UCSD-AML1 (cell line): ENCODE data around the gene DCN.
"Not testable (repeated sequence)": the region's sequence is repeated elsewhere in the genome, so short reads cannot be mapped to it uniquely, and the experiment has no call there.

Experiments used
- DNase-seq: peaks from one replicate; lab custom pipeline; 2025; ENCODE audit not compliant: unreplicated experiment; lab: John Stamatoyannopoulos, UW

Gene DCN

GRCh38 chr12:91182636-91183455, at the start of gene DCN:
TSS of gene DCN (minus strand) at chr12:91182817. CDS start at chr12:91178552, 4,265 bp downstream.
- DNase-seq: no peak

DNA sequence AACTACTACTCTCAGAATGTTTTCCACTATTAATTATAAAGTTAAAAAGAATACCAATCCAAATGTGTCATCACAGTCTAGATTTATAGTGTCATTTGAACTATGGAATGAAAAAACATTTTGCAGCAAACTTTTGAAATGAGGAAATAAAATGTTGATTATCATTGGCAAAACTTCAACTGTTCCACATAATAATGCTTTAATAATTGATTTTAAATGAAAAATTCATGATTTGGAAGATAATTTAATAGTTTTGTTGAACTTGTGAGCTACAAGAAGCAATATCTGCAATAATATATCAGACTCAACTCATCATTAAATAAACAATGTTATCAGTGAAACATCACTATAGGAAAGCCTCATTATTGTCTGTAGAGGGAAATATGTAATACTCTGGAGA, 48.2 kb upstream of the DCN start:
- no peak for DNase-seq

- DNase-seq: no peak
Measured at GRCh38 chr12:91226951-91227350, 44.3 kb upstream of the DCN start.

- no peak for DNase-seq
Measured at GRCh38 chr12:91225316-91225715, 42.7 kb upstream of the DCN start.

- DNase-seq: no peak
Measured at GRCh38 chr12:91224401-91224800, 41.8 kb upstream of the DCN start.

GRCh38 chr12:91222746-91223145, 40.1 kb upstream of the DCN start:
- DNase-seq: no peak

GRCh38 chr12:91219919-91220318, 37.3 kb upstream of the DCN start:
- no peak for DNase-seq

DNA sequence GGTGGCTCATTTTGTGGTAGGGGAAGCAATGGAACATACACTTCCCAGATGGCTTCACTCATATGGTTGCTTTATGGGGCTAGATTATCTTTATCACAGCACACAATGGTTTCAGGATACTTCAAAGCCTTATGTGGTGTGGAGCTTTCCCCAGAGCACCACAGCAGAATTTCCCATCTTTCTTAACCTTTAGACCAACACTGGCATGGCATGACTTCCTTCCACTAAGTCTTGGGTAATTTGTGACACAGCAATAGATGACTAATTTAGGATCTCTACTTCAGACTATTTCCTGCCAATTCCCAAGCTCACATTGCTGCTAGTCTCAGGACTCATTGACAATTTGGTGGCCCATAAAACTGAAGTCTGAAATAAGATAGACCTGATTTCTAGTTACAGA, 36.9 kb upstream of the DCN start:
- no peak for DNase-seq

DNA sequence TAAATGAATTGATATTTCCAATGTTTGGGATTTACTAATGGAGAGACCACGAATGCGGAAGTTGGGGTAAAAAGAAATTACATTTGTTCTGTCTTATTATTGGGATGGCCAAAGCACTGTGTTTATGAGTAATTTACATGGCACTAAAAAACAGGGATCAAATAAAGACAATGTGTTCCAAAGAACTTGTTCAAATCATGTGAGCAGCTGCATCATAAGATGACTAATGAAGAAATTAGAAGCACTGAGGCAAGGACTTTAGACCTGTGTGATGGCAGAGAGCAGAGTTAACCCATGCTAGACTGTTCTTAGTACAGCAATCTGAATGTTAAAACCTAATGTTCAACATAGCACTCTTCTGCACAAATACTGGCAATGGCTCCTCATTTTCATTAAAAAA, 34.3 kb upstream of the DCN start:
- no peak for DNase-seq

- DNase-seq: no peak
Measured at GRCh38 chr12:91215940-91216454, 33.4 kb upstream of the DCN start.

GRCh38 chr12:91211866-91212265, 29.2 kb upstream of the DCN start:
- no peak for DNase-seq

DNA sequence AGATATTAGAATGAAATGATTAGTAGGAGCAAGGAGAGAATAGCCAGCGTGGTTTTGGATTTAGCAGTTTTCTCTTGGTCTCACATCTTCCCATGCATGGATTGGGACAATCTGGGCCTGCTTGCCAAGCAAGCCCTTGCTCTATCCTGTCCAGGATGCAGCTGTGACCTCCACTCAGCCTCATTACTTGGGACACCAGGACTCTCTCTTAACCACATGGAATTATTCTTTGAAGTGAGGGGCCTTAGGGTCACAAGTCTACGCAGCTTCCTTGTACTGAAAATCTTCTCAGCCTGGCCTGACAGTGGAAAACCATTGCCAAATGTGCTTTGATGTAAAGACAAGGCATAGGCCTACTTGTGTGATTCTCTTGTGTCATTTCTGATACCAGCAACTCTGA, 28.0 kb upstream of the DCN start:
- DNase-seq: no peak

DNA sequence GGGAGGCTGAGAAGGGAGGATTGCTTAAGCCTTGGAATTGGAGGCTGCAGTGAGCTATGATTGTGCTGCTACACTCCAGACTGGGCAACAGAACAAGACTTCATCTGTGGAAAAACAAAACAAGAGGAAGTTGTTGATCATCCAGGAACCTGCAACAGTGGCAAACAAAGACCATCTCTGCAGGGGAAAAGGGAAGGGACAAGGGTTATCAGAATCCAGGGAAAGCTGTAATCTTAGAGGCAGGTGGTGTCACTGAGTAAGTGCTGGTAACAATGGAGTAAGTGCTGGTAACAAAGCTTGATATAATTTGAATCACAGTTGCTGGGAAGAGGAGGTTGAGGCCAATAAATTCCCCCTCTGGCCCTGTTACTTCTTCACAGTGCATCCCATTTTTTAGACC, 27.5 kb upstream of the DCN start:
- no peak for DNase-seq

DNA sequence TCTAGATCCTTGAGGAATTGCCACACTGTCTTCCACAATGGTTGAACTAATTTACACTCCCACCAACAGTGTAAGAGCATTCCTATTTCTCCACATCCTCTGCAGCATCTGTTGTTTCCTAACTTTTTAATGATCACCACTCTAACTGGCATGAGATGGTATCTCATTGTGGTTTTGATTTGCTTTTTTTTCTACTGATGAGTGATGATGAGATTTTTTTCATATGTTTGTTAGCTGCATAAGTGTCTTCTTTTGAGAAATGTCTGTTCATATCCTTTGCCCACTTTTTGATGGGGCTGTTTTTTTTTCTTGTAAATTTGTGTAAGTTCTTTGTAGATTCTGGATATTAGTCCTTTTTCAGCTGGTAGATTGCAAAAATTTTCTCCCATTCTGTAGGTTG, 24.7 kb upstream of the DCN start:
- DNase-seq: not testable (repeated sequence)

GRCh38 chr12:91205811-91206210, 23.2 kb upstream of the DCN start:
- no peak for DNase-seq

GRCh38 chr12:91204421-91204820, 21.8 kb upstream of the DCN start:
- no peak for DNase-seq

DNA sequence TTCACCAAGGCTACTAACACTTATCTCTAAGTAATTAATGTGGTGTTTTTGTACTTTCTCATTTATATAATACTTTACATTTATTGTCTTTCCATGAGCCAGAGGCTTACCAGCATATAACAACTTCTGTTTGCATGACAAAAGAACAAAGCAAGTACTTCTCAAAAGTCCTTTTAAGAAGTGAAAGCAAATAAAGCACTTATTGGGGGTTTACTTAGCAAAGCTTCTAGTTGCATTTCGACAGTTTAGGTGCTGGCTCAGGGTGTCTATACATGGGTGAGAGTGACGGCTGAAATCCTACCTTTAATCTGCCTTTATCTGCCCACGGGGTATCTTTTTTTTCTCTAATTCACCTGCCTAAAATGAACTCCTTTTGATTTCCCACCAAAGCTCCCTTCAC, 21.0 kb upstream of the DCN start:
- no peak for DNase-seq

- no peak for DNase-seq
Measured at GRCh38 chr12:91202390-91202789, 19.8 kb upstream of the DCN start.

GRCh38 chr12:91196436-91196835, 13.8 kb upstream of the DCN start:
- no peak for DNase-seq

GRCh38 chr12:91194500-91194899, 11.9 kb upstream of the DCN start:
- DNase-seq: no peak

- DNase-seq: no peak
Measured at GRCh38 chr12:91191513-91192111, 9.0 kb upstream of the DCN start.

DNA sequence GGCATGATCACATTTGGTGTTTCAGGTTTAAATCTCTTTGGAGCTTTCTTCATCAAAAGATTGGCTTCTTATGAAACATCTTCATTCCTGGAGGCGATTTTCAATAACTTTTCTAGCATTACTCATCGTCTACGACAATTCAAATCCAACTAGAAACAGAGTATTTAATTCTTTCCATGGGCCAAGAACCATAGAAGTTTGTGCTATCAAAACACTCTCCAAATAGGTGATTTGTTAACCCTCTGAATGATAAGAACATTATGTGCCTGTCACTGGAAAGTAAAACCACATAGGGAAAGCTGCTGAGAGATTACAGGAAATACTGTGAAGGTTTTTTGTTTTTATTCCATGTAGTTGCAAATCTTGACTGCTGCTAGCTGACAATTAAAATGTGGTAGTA, 6.9 kb upstream of the DCN start:
- DNase-seq: no peak

DNA sequence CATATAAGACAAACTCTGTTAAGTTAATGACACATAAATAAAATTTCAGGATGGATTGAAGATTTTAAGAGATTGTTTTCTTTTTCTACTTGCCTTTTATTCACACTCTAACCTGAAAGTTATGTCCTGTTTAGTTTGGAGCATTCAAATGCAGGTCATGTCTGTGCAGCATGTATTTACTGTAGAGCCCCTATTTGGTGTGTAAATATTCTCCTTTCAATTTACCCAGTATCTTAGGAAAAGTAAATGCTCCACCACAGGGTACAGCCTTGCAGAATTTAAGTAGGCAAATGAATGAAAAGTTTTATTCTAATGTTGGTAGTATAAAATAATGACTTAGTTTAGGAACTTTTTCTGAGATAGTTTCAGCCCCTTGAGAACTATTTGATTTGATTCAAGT, 6.2 kb upstream of the DCN start:
- no peak for DNase-seq
